Measurements from ENCODE around the gene CNST.

DNA sequence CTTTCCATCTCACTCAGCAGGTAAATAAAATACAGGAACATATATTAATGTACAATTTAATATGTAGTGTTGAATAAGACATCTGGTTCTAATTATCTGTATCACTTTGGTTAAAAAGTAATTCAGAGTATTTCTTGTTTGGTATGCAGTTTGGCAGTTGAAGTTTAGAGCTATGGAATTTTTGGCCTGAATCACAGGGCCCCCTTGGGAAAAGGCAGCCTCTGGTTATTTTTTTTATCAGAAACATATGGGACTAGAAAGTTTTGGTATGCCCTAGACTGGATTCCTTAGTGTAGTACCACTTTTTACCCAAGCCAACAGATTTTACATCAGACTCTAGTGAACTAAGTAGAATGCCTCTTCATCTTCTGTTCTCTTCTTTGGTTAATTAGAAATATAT is 26.4 kb downstream of the CNST start:
- TF ChIP-seq, protein P1, sequence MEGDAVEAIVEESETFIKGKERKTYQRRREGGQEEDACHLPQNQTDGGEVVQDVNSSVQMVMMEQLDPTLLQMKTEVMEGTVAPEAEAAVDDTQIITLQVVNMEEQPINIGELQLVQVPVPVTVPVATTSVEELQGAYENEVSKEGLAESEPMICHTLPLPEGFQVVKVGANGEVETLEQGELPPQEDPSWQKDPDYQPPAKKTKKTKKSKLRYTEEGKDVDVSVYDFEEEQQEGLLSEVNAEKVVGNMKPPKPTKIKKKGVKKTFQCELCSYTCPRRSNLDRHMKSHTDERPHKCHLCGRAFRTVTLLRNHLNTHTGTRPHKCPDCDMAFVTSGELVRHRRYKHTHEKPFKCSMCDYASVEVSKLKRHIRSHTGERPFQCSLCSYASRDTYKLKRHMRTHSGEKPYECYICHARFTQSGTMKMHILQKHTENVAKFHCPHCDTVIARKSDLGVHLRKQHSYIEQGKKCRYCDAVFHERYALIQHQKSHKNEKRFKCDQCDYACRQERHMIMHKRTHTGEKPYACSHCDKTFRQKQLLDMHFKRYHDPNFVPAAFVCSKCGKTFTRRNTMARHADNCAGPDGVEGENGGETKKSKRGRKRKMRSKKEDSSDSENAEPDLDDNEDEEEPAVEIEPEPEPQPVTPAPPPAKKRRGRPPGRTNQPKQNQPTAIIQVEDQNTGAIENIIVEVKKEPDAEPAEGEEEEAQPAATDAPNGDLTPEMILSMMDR (IDR thresholded peaks at IDR 0.05; ENCODE audit: insufficient read depth, low read length, poor library complexity, severe bottlenecking) = no peak
- no peak for TF ChIP-seq EZH2phosphoT487 (conservative IDR thresholded peaks at IDR 0.05; ENCODE audit: low read length)

Measured in SU-DHL-6 (cell line).